ENCODE data around the gene ARRB1.

The ARRB1 gene

GRCh38 chr11:75301601-75302345, 49.7 kb downstream of the ARRB1 start:
- no peak for DNase-seq (ENCODE audit: low read depth, low spot score)

DNA sequence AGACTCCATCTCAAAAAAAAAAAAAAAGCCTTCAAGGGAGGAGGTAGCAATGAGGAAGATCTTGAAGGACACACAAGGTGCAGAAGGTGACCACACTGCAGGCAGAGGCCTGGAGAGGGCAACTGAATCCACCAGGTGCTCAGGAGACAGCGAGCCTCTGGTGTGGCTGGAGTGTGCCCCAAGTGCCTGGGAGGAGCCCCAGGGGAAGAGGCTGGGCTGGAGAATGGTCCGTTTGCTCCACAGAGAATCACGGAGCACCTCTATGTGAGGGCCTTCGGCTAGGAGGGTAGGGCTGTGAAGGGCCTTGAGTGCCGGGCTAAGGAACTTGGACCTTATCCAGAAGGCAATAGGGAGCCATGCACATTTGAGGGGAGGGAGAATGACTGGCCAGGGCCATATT, 50.3 kb downstream of the ARRB1 start:
- no peak for DNase-seq (ENCODE audit: low read depth, low spot score)

GRCh38 chr11:75298976-75299260, 52.5 kb downstream of the ARRB1 start:
- no peak for DNase-seq (ENCODE audit: low read depth, low spot score)

- DNase-seq (ENCODE audit: low read depth, low spot score) = no peak
These were observed 53.1 kb downstream of the ARRB1 start for GRCh38 chr11:75298191-75298975.

DNA sequence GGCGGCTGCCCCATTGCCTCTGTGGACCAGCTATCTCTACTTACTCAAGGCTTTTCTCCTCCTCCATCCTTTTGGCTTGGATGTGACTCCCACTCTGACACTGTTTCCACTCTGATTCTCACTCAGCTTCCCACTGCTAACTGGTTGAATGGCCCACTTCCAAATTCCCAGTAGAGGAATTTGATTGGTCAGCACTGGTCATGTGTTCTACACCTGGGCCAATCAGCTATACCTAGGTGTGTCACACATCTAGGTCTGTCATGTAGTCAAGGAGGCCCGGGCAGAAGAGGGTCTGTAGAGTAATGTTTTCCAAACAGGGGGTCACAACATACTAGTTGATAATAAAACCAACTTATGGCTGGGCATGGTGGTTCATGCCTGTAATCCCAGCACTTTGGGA, 57.6 kb downstream of the ARRB1 start:
- no peak for DNase-seq (ENCODE audit: low read depth, low spot score)

DNA sequence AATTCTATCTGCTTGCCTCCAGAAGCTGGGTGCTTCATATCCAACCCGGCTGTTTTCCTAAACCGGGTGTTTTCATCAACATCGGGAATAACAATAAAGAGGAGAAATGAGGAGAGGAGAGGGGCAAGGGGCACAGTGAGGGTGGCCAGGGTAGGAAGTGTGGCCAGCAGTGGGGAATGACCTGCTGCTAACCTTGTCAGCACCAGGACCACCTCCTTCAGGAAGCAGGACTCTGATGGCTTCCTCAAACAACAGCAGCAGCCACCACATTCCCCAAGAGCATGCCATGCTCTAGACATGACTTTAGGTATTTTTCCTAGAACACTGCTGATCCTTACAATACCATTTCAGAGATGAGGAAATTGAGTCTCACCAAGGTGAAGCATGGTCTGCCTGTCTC, 58.5 kb downstream of the ARRB1 start:
- no peak for DNase-seq (ENCODE audit: low read depth, low spot score)

- no peak for DNase-seq (ENCODE audit: low read depth, low spot score)
These were observed 59.7 kb downstream of the ARRB1 start for GRCh38 chr11:75291741-75292140.

- DNase-seq (ENCODE audit: low read depth, low spot score) = no peak
These were observed 61.5 kb downstream of the ARRB1 start for GRCh38 chr11:75289919-75290318.

- DNase-seq (ENCODE audit: low read depth, low spot score) = no peak
These were observed 62.0 kb downstream of the ARRB1 start for GRCh38 chr11:75289511-75289760.

- no peak for DNase-seq (ENCODE audit: low read depth, low spot score)
These were observed 63.9 kb downstream of the ARRB1 start for GRCh38 chr11:75287579-75287978.

GRCh38 chr11:75286826-75287465, 64.5 kb downstream of the ARRB1 start:
- no peak for DNase-seq (ENCODE audit: low read depth, low spot score)

GRCh38 chr11:75285776-75286360, 65.6 kb downstream of the ARRB1 start:
- DNase-seq (ENCODE audit: low read depth, low spot score) = no peak

- no peak for DNase-seq (ENCODE audit: low read depth, low spot score)
These were observed 68.0 kb downstream of the ARRB1 start for GRCh38 chr11:75283391-75283931.

DNA sequence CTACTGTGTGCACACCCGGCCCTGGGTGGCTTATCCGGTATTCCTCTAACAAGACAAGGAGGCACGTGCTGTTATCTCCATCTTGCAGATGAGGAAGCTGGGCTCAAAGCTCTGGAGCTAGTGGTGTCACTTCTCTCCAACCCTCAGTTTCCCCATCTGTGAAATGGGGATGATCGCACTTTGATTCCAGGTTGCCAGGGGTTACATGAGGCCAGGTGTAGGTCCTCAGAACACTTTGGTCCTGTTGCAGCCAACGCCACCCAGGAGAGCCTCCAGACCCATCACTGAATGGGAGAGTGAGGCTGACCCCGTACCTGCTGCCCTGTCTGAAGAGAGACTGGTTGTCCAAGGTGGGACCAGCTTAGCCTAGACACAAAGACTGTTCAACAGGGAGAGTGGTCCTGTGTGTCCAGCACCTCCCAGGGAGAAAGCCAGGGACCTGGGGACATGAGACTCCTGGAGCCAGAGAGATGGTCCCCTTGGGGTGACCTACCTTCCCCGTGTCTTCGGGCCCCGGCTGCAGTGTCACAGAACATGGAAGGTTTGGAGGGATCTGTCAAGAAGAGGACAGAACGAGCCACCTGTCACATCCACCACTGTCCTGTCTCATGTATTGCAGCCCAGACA, 69.9 kb downstream of the ARRB1 start:
- DNase-seq (ENCODE audit: low read depth, low spot score) = no peak

- no peak for DNase-seq (ENCODE audit: low read depth, low spot score)
These were observed 70.5 kb downstream of the ARRB1 start for GRCh38 chr11:75280770-75281468.

DNA sequence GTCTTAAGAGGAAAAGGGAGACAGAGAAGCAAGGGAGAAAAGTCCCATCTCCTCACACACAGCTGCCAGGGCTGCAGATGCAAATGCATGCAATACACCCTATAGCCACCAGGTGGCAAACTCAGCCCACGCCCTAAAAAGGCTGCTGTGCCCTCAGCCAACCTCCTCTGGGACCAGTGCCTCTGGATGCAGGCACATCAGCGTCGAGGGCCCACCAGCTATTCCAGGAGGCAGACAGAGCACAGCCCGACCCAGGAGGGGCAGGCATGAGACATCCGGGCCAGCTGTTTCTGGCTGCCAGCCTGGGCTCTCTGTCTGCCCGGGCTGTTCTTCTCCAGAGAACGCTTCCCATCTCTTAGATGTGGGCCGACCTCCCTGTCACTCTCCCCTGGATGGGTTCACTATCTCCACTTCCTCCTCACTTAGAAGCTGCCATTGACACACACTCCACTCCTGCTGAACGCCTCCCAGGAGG, 71.2 kb downstream of the ARRB1 start:
- DNase-seq (ENCODE audit: low read depth, low spot score) = peak; percentile 65

DNA sequence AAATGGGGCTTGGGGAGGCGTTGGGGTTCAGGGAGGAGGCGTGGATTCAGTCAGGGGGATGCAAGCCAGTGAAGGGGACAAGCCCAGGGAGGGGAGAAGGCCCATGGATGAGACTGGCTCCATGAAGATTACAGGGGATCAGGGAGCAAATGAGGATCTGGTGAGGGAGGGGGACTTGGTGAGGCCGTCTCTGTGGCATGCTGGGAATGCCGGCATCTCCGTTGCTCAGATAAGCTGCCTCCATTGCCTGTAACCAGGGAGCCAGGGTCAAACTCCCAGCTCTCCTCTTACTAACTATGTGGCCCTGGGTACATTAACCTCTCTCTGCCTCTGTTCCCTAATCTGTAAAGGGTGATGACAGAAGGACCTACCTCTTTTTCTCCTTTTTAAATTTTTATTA, 72.2 kb downstream of the ARRB1 start:
- no peak for DNase-seq (ENCODE audit: low read depth, low spot score)

GRCh38 chr11:75277991-75278790, 73.3 kb downstream of the ARRB1 start:
- DNase-seq (ENCODE audit: low read depth, low spot score) = no peak

DNA sequence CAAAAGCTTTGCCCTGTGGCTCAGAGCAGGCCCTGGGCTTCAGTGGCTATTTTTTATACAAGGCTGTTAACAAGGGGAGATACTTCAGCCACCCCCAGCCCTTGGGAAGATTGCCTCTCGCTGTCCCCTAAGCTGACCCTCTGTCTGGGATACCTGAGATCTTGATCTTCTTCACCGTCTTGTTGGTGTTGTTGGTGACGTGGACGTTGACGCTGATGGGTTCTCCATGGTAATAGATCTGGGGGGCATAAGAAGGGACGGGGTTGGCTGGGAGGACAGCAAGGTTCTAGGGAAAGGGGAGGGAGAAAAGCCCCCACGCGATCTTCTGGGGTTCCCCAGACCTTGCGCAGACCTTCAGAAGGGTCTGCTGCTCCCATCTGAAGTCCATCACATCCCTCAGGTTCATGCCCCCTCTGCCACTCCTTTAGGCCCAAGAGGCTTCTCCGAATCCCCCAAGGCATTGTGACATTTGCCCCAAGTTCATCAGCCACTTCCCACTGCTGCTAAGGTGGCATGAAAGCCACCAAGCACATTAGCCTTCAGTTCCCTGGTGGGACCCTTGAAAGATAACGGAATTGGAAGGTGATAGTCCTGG, 74.2 kb downstream of the ARRB1 start:
- no peak for DNase-seq (ENCODE audit: low read depth, low spot score)

GRCh38 chr11:75276686-75277085, 74.8 kb downstream of the ARRB1 start:
- no peak for DNase-seq (ENCODE audit: low read depth, low spot score)
